Skeletal muscle satellite cell (primary cell): ENCODE measurements around the gene KIF20A.

Experiments used
- H3K27me3 ChIP-seq: 2 replicates; pipeline ENCODE4 v1.7.0; 2013; ENCODE audit warnings: low read length; ENCODE audit not compliant: control insufficient read depth, insufficient read depth
- H3K36me3 ChIP-seq: 2 replicates; pipeline ENCODE4 v1.7.0; 2013; ENCODE audit warnings: mild to moderate bottlenecking, control low read depth, low read length; ENCODE audit not compliant: insufficient read depth
- H3K4me1 ChIP-seq: 2 replicates; pipeline ENCODE4 v1.7.0; 2013; ENCODE audit warnings: low read length; ENCODE audit not compliant: control insufficient read depth, insufficient read depth
- H3K4me2 ChIP-seq: 2 replicates; pipeline ENCODE4 v1.7.0; 2013; ENCODE audit warnings: mild to moderate bottlenecking, low read length
- H3K4me3 ChIP-seq: 2 replicates; pipeline ENCODE4 v1.7.0; 2013; ENCODE audit warnings: low read length
- H3K9ac ChIP-seq: 2 replicates; pipeline ENCODE4 v1.7.0; 2013; ENCODE audit warnings: mild to moderate bottlenecking, low read depth, low read length, moderate library complexity
- H3K9me3 ChIP-seq: replicated peaks from 2 replicates; pipeline ENCODE4 v1.7.0; 2013; ENCODE audit warnings: mild to moderate bottlenecking, control low read depth, low read length

KIF20A gene

DNA sequence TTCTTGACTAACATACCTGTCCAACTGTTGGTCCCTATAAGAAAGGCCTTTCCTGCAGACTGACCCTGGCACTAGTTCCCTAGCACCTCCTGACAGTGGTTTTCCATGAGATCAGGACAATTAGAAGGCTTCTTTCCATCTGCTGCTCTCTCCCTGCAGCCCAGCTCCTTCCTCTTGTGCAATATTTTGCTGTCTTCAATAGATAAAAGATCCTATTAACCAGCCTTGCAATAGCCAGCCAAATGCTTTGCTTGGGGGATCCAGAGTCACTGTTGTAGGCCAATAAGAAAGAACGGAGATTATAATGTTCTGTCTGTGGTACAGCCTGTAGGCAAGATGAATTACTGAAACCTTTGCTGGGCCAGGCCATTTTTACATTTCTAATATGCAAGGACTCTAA, 21.3 kb upstream of the KIF20A start:
- H3K9ac ChIP-seq: no peak overlapping the region
- H3K4me2 ChIP-seq: no peak overlapping the region
- no peak overlapping the region for H3K4me3 ChIP-seq
- H3K4me1 ChIP-seq: no peaks in the 10 kb centered on the region
- no peaks in the 10 kb centered on the region for H3K9me3 ChIP-seq
- H3K27me3 ChIP-seq: no peaks in the 10 kb centered on the region
- H3K36me3 ChIP-seq: peaks cover 59% of the 10 kb centered on the region

DNA sequence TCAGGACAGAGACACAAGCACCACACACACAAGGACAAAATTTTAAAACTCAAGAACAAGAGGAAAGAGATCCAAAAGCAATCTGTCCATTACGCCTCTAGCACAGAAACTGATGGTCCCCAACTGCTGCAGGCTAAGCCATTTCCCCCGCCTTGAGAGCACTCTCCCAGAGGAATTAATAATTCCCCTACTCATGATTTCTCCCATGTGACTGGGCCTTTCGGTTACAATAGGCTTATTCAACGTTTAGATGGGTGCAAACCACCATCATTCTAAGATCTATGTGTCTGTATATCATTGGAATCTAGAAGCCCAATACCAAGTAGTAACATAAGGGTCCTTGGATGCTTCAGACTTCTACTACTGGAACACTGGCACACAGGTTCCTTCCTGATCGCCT, 19.2 kb upstream of the KIF20A start:
- Histone ChIP-seq H3K27me3 (no peaks in the 10 kb centered on the region), H3K36me3 (peaks cover 79% of the 10 kb centered on the region), H3K4me3 (no peak overlapping the region), H3K9ac (no peak overlapping the region), H3K4me1 (no peaks in the 10 kb centered on the region), H3K9me3 (no peaks in the 10 kb centered on the region), H3K4me2 (no peak overlapping the region)

DNA sequence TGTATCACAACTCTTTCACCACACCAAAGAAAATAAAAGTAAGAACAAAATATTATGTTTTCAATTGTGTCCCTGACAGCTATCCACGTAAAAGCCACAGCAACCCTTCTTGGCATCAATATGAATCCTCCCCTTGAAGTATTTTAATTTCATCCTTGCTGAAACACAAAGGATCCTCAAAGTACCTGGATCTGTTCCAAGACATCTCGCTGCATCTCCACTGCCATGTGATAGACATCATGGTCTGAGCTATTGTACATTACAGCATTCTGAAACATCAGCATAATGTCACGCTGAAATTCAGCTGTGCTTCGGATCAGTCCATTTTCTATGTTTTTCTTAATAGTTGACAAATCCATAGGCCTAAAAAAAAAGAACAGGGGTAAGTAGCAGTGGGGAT, 18.2 kb upstream of the KIF20A start:
- Histone ChIP-seq H3K36me3 (peaks cover 89% of the 10 kb centered on the region), H3K9ac (no peak overlapping the region), H3K4me2 (no peak overlapping the region), H3K27me3 (no peaks in the 10 kb centered on the region), H3K4me1 (no peaks in the 10 kb centered on the region), H3K9me3 (no peaks in the 10 kb centered on the region), H3K4me3 (no peak overlapping the region)

DNA sequence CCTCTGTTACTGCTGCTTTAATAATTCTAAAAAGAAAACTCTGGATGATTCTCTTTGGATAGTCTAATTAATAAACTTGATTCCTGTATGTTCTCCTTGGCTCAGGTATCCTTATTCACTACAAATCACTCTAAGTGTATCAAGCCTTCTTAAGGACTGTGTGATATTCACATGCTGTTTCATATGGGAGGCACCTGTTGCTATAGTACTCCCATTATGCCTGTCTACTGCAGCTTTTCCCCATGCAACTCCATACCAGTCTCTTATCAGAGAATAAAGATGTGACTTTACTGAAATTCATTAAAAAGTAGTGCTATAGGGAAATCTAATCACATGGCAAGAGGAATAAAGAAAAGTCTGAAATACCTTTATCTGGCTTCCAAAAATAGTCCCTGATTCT, 15.2 kb upstream of the KIF20A start:
- Histone ChIP-seq H3K27me3 (no peaks in the 10 kb centered on the region), H3K4me2 (no peak overlapping the region), H3K36me3 (peaks cover 93% of the 10 kb centered on the region), H3K9ac (no peak overlapping the region), H3K4me3 (no peak overlapping the region), H3K4me1 (no peaks in the 10 kb centered on the region), H3K9me3 (no peaks in the 10 kb centered on the region)

GRCh38 chr5:138169124-138169523, 9.8 kb upstream of the KIF20A start:
- Histone ChIP-seq H3K9ac (no peak overlapping the region), H3K4me1 (no peaks in the 10 kb centered on the region), H3K27me3 (no peaks in the 10 kb centered on the region), H3K36me3 (peaks cover 87% of the 10 kb centered on the region), H3K4me2 (no peak overlapping the region), H3K9me3 (no peaks in the 10 kb centered on the region), H3K4me3 (no peak overlapping the region)

DNA sequence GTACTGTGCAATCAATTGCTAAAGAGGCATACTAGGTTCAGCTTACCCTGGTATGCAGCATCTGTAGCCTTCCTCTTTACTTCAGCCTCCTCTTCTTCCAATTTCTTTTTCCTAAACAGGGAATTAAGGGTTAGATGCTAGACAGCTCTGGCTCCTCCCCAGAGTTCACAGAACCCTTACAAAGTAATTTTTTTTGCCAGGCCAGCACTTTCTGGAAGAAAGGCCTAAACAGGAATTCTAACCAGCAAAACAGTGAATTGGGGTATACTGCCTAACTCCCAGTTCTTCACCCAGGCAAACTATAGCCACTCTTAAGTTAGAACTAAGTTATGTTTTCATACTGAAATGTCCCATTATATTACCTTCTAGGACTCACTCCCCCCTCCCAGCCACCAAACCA, 8.6 kb upstream of the KIF20A start:
- peaks cover 83% of the 10 kb centered on the region for H3K36me3 ChIP-seq
- H3K9me3 ChIP-seq: no peaks in the 10 kb centered on the region

GRCh38 chr5:138177941-138178515, 884 bp upstream of the KIF20A start:
- Histone ChIP-seq H3K4me2 (peak overlapping the region; percentile 88), H3K4me3 (peak overlapping the region; percentile 84), H3K9me3 (no peaks in the 10 kb centered on the region), H3K4me1 (peaks cover 19% of the 10 kb centered on the region), H3K36me3 (peaks cover 47% of the 10 kb centered on the region), H3K27me3 (no peaks in the 10 kb centered on the region), H3K9ac (peak overlapping the region; percentile 94)

More for the DNA sequence above, 8.6 kb upstream of the KIF20A start:
- Histone ChIP-seq H3K4me3 (no peak overlapping the region), H3K4me2 (no peak overlapping the region), H3K9ac (no peak overlapping the region), H3K27me3 (no peaks in the 10 kb centered on the region), H3K4me1 (no peaks in the 10 kb centered on the region)

DNA sequence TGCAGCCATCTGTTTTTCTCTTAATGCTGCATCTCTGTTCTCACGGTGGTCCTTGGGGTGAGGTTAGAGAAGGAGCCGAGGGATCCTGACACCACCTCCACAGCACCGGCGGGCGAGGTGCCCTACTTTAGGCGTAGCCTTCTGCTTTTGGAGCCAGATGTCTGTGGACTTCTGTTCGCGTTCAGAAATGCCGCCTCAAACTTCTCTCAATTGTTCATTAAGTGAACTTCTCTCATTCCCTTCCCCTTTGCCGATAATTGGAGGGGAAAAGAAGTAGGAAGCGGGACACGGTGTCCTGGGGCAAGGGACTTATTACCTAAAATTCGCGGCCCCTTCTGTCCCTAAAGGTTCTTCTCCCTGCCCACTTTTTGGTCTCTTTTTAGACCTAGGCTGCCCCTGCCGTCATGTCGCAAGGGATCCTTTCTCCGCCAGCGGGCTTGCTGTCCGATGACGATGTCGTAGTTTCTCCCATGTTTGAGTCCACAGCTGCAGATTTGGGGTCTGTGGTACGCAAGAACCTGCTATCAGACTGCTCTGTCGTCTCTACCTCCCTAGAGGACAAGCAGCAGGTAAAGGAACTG, 455 bp downstream of the KIF20A start:
- Histone ChIP-seq H3K4me1 (peaks cover 19% of the 10 kb centered on the region), H3K36me3 (peaks cover 50% of the 10 kb centered on the region), H3K9ac (peak overlapping the region; percentile 94), H3K27me3 (no peaks in the 10 kb centered on the region), H3K9me3 (no peaks in the 10 kb centered on the region), H3K4me3 (peak overlapping the region; percentile 84), H3K4me2 (peak overlapping the region; percentile 88)

DNA sequence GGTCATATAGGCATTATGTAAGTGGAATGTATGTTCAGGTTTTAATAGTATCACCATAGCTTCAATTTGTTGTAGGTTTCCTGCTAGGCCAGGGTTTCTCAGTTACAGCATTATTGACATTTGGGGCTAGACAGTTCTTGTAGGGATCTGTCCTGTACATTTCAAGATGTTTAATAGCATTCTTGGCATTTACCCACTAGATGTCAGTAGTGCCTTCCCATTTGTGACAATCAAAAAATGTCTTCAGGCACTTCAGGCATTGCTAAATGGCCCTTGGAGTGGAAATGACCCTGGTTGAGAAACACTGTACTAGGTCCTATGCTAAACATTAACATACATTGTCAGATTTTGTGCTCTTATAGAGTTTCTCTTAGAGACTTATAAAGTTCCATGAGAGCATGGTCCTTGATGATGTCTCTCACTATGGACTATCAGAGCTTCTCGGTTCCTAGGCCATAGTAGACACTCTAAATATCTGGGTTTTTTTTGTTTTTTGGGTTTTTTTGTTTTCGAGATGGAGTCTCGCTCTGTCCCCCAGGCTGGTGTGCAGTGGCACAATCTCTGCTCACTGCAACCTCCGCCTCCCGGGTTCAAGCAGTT, 1.4 kb downstream of the KIF20A start:
- Histone ChIP-seq H3K4me3 (peak overlapping the region; percentile 84), H3K4me2 (peak overlapping the region; percentile 88), H3K27me3 (no peaks in the 10 kb centered on the region), H3K36me3 (peaks cover 52% of the 10 kb centered on the region), H3K9me3 (no peaks in the 10 kb centered on the region), H3K9ac (peak overlapping the region; percentile 94), H3K4me1 (peaks cover 19% of the 10 kb centered on the region)

GRCh38 chr5:138180841-138181240, 1.9 kb downstream of the KIF20A start:
- H3K9me3 ChIP-seq: no peaks in the 10 kb centered on the region
- no peak overlapping the region for H3K4me2 ChIP-seq
- no peak overlapping the region for H3K9ac ChIP-seq
- H3K4me1 ChIP-seq: peaks cover 19% of the 10 kb centered on the region
- peaks cover 53% of the 10 kb centered on the region for H3K36me3 ChIP-seq
- no peak overlapping the region for H3K4me3 ChIP-seq
- no peaks in the 10 kb centered on the region for H3K27me3 ChIP-seq

- no peak overlapping the region for H3K4me2 ChIP-seq
- H3K36me3 ChIP-seq: peaks cover 63% of the 10 kb centered on the region
- peaks cover 13% of the 10 kb centered on the region for H3K4me1 ChIP-seq
- no peaks in the 10 kb centered on the region for H3K9me3 ChIP-seq
- no peaks in the 10 kb centered on the region for H3K27me3 ChIP-seq
- no peak overlapping the region for H3K9ac ChIP-seq
- no peak overlapping the region for H3K4me3 ChIP-seq
These were observed 3.9 kb downstream of the KIF20A start for GRCh38 chr5:138182808-138183207.

DNA sequence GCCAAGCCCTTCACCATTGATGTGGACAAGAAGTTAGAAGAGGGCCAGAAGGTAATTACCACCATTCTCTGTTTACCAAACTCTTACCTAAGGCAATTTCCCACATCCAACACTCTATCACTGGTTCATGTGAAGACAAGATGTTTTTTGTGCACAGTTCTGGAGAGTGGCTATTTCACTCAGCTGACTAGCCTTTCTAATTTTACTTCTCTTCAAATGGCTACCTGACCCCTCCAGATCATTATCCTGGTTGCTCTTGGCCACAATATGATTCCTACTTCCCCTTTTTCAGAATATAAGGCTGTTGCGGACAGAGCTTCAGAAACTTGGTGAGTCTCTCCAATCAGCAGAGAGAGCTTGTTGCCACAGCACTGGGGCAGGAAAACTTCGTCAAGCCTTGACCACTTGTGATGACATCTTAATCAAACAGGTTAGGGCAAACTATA, 7.1 kb downstream of the KIF20A start:
- no peak overlapping the region for H3K4me3 ChIP-seq
- no peaks in the 10 kb centered on the region for H3K9me3 ChIP-seq
- no peaks in the 10 kb centered on the region for H3K27me3 ChIP-seq
- no peak overlapping the region for H3K9ac ChIP-seq
- no peak overlapping the region for H3K4me2 ChIP-seq
- peaks cover under 1% of the 10 kb centered on the region for H3K4me1 ChIP-seq
- H3K36me3 ChIP-seq: peaks cover 84% of the 10 kb centered on the region
